K562 (cell line): ENCODE results near the gene JADE3.

Source experiments
- CBFA2T3 ChIP-seq: fragments of 450-650 bp; IDR thresholded peaks from 2 replicates; pipeline ENCODE4 v1.6.1; 2017
- EP300 ChIP-seq: IDR thresholded peaks from 2 replicates; pipeline ENCODE4 v1.6.1; 2012; ENCODE audit warnings: low read length, improper control_type of control experiment
- HMGN3 ChIP-seq: IDR thresholded peaks from 2 replicates; pipeline ENCODE4 v1.6.1; 2011; ENCODE audit warnings: borderline replicate concordance, low read depth, mild to moderate bottlenecking, mixed read lengths, low read length; ENCODE audit not compliant: insufficient read length; ENCODE audit errors: extremely low read depth
- ILK ChIP-seq: fragments of 450-650 bp; IDR thresholded peaks from 2 replicates; pipeline ENCODE4 v1.6.1; 2016; ENCODE audit warnings: missing genetic modification characterization, low read depth, mild to moderate bottlenecking, missing compliant biosample characterization, moderate library complexity, borderline replicate concordance
- KHSRP ChIP-seq: fragments of 450-650 bp; IDR thresholded peaks from 2 replicates; pipeline ENCODE4 v1.6.1; 2017
- MXI1 ChIP-seq: IDR thresholded peaks from 2 replicates; pipeline ENCODE4 v1.6.1; 2011; ENCODE audit warnings: low read depth, mild to moderate bottlenecking, improper control_type of control experiment, low read length
- POLR2A ChIP-seq: fragments of 450-650 bp; conservative IDR thresholded peaks from 2 replicates; pipeline ENCODE4 v1.6.1; 2016
- SIRT6 ChIP-seq: IDR thresholded peaks from one replicate; pipeline ENCODE4 v1.6.1; 2012; ENCODE audit warnings: low read depth, mild to moderate bottlenecking, control low read depth, inconsistent platforms, low read length, moderate library complexity
- ZNF324 ChIP-seq: fragments of 250-450 bp; sonication (Bioruptor Pico); IDR thresholded peaks from 2 replicates; pipeline ENCODE4 v1.4.0; 2020; ENCODE audit warnings: mild to moderate bottlenecking

- TF ChIP-seq MXI1 (no peak), ZNF324 (CRISPR knock-in tag) (no peak), POLR2A (no peak), SIRT6 (no peak), EP300 (no peak), KHSRP (no peak), ILK (tag) (no peak), CBFA2T3 (no peak), HMGN3 (no peak)
Observed at GRCh38 chrX:47061238-47061919, 149.2 kb downstream of the JADE3 start.
